Cardiac muscle cell (in vitro differentiated cells and primary cell): ENCODE measurements around the gene MAP3K7. TPM values are rescaled to one million over a fixed set of nuclear protein-coding genes. Genes with fewer than 3 reads are reported as not detected.

Experiments used
- DNase-seq, 2 donors: peaks; one replicate each; pipeline versions ENCODE4 v3.0.0 to v3.0.0-alpha.2; 2010 to 2017; ENCODE audit warnings: low read depth in 1 of 2, low spot score in 1 of 2
- H3K27ac ChIP-seq: fragments of 200-600 bp; sonication (generic); 2 replicates; pipeline ENCODE4 v1.5.1; 2016
- H3K27me3 ChIP-seq: fragments of 200-600 bp; sonication (generic); 2 replicates; pipeline ENCODE4 v1.6.0; 2016; ENCODE audit warnings: control low read depth
- H3K36me3 ChIP-seq: fragments of 200-600 bp; sonication (generic); 2 replicates; pipeline ENCODE4 v1.5.1; 2016; ENCODE audit warnings: control low read depth
- H3K4me1 ChIP-seq: fragments of 200-600 bp; sonication (generic); 2 replicates; pipeline ENCODE4 v1.8.1; 2017; ENCODE audit warnings: low read depth, mild to moderate bottlenecking, mixed run types
- H3K4me3 ChIP-seq: fragments of 200-600 bp; sonication (generic); 2 replicates; pipeline ENCODE4 v1.5.1; 2016; ENCODE audit warnings: mild to moderate bottlenecking
- H3K9me3 ChIP-seq: fragments of 200-600 bp; sonication (generic); 2 replicates; pipeline ENCODE4 v1.5.1; 2017; ENCODE audit warnings: low read depth, mild to moderate bottlenecking, control low read depth
- CTCF ChIP-seq: IDR thresholded peaks from 2 replicates; pipeline ENCODE4 v1.5.1; 2012; ENCODE audit warnings: low read depth, mild to moderate bottlenecking, low read length
- polyA plus RNA-seq: library from polyadenylated mRNA; unstranded; fragments of >200 nt; fragmentation: Nextera tagmentation; extraction: Ambion mirVana; gene quantifications from 2 replicates; pipeline ENCODE4 v1.2.1, GENCODE V29; 2016
- total RNA-seq: library from RNA; depleted of rRNA; stranded (reverse); fragments of >200 nt; gene quantifications from 2 replicates; pipeline ENCODE4 v1.2.3, GENCODE V29; 2016

The MAP3K7 gene
- total and polyA plus RNA-seq, 2 experiments from 2014 or later = 31.9 to 37.6 TPM

- Histone ChIP-seq H3K9me3 (no peaks in the 10 kb centered on the region), H3K27me3 (no peaks in the 10 kb centered on the region), H3K4me1 (no peaks in the 10 kb centered on the region), H3K27ac (peak overlapping the region; percentile 41), H3K4me3 (no peak overlapping the region), H3K36me3 (peaks cover 25% of the 10 kb centered on the region)
- no peak for DNase-seq
- no peak for TF ChIP-seq CTCF
These were observed 63.0 kb downstream of the MAP3K7 start for GRCh38 chr6:90523779-90524310.

GRCh38 chr6:90521955-90522354 lies 64.9 kb downstream of the MAP3K7 start:
- Histone ChIP-seq H3K36me3 (peaks cover 34% of the 10 kb centered on the region), H3K4me3 (no peak overlapping the region), H3K9me3 (no peaks in the 10 kb centered on the region), H3K27me3 (no peaks in the 10 kb centered on the region), H3K4me1 (no peaks in the 10 kb centered on the region), H3K27ac (no peak overlapping the region)
- no peak for DNase-seq
- TF ChIP-seq CTCF = no peak

GRCh38 chr6:90516074-90516660 lies 70.7 kb downstream of the MAP3K7 start:
- H3K4me3 ChIP-seq = no peak overlapping the region
- peaks cover 43% of the 10 kb centered on the region for H3K36me3 ChIP-seq
- peaks cover 11% of the 10 kb centered on the region for H3K4me1 ChIP-seq
- no peak overlapping the region for H3K27ac ChIP-seq
- no peak for TF ChIP-seq CTCF
- no peak for DNase-seq
- no peaks in the 10 kb centered on the region for H3K27me3 ChIP-seq
- H3K9me3 ChIP-seq = no peaks in the 10 kb centered on the region

- no peak overlapping the region for H3K27ac ChIP-seq
- TF ChIP-seq CTCF = no peak
- no peak for DNase-seq
- H3K36me3 ChIP-seq = peaks cover 38% of the 10 kb centered on the region
- no peaks in the 10 kb centered on the region for H3K27me3 ChIP-seq
- no peak overlapping the region for H3K4me3 ChIP-seq
- H3K9me3 ChIP-seq = no peaks in the 10 kb centered on the region
- peaks cover 11% of the 10 kb centered on the region for H3K4me1 ChIP-seq
These were observed 72.4 kb downstream of the MAP3K7 start for GRCh38 chr6:90514496-90514895.

GRCh38 chr6:90508753-90509152 lies 78.1 kb downstream of the MAP3K7 start:
- TF ChIP-seq CTCF = no peak

More at GRCh38 chr6:90508753-90509152, 78.1 kb downstream of the MAP3K7 start:
- DNase-seq = no peak
- H3K9me3 ChIP-seq = no peaks in the 10 kb centered on the region
- no peak overlapping the region for H3K27ac ChIP-seq
- no peaks in the 10 kb centered on the region for H3K27me3 ChIP-seq
- H3K4me1 ChIP-seq = no peaks in the 10 kb centered on the region
- H3K4me3 ChIP-seq = no peak overlapping the region
- H3K36me3 ChIP-seq = peaks cover 4% of the 10 kb centered on the region
